Tibial nerve (tissue), 3 donors: ENCODE measurements around the gene TNK2.

Experiments
- POLR2A ChIP-seq, 2 donors: fragments of 450-650 bp; IDR thresholded peaks; one replicate each; pipeline ENCODE4 v1.6.1; 2017; ENCODE audit warnings: antibody characterized with exemption in 2 of 2, mild to moderate bottlenecking in 2 of 2, moderate library complexity in 2 of 2
- TF ChIP-seq, protein P1 (sequence below), 5 experiments: fragments of 200-600 bp in 3 of 5; fragments of 450-650 bp in 2 of 5; sonication (generic) in 3 of 5; IDR thresholded peaks; one replicate each; pipeline ENCODE4 v1.5.1; 2016 to 2019; ENCODE audit warnings: antibody characterized with exemption in 5 of 5, mild to moderate bottlenecking in 3 of 5, moderate library complexity in 2 of 5

DNA sequence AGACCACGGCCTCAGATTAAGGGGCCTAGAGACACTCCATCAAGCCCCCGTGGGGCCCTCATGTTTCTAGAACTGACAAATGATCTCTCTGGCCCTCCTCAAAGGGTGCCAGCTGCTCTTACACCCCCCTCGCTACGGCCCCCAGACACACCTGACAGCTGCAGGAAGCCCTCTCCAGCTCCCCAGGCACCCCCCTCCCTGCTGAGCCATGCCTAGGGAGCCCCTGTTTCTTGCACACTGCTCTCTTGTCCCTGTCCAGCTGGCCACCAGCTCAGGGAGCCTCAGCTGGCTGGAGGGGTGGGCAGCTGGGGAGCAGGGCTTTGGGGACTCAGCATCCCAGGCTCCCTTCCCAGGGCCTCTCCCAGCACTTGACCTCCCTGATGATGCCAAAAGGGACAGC is 14.8 kb downstream of the TNK2 start:
- TF ChIP-seq, protein P1, sequence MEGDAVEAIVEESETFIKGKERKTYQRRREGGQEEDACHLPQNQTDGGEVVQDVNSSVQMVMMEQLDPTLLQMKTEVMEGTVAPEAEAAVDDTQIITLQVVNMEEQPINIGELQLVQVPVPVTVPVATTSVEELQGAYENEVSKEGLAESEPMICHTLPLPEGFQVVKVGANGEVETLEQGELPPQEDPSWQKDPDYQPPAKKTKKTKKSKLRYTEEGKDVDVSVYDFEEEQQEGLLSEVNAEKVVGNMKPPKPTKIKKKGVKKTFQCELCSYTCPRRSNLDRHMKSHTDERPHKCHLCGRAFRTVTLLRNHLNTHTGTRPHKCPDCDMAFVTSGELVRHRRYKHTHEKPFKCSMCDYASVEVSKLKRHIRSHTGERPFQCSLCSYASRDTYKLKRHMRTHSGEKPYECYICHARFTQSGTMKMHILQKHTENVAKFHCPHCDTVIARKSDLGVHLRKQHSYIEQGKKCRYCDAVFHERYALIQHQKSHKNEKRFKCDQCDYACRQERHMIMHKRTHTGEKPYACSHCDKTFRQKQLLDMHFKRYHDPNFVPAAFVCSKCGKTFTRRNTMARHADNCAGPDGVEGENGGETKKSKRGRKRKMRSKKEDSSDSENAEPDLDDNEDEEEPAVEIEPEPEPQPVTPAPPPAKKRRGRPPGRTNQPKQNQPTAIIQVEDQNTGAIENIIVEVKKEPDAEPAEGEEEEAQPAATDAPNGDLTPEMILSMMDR (IDR thresholded peaks at IDR 0.05) = no peak
- no peak for TF ChIP-seq POLR2A (IDR thresholded peaks at IDR 0.05)
